ENCODE data around the gene MPO. TPM values are rescaled to one million over a fixed set of nuclear protein-coding genes. Genes with fewer than 3 reads are reported as not detected.

MPO gene
- not detected in 3 replicates for total RNA-seq (2021)
- not detected for Bru-seq, nascent RNA
- long read RNA-seq, experiment 1: 0 reads
- long read RNA-seq, experiment 2: 0 reads
- long read RNA-seq, experiment 3: 0 reads

DNA sequence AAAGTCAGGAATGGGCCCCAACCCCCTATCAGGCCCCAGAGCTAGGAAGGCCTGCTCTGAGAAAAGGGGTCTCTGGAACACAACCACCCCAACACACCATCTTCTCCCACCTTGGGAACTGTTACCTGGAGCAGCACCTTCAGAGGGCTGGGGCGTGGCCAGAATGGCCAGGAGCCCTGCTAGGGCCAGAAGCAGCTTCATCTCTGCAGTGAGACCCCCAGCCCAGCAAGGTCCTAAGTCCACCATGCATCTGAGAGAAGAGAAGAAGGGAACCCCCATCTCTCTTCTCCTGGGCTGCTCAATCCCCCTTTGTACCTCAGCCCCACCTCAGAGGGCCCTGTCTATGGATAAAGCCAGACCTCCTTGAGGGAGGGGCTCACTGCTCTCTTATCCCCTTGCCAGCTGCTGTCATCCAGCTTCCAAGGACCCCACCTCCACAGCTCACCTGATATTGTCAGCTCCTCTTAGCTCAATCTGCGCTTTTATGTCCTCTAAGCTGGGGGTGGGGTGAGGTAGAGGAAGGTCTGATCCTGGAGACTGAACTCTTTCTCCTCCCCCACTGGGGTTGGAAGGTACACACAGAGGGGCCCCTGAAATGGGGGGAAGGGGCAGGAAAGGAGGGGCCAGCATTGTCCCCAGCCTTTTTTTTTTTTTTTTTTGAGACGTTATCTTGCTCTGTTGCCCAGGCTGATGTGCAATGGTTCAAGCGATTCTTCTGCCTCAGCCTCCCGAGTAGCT lies at the start of gene MPO:
Gene MPO (minus strand): TSS at position 456 of the 738 bp plus-strand sequence. CDS start 177 bp downstream, at position 279.
- Mint-ChIP-seq H3K4me3 (no peak within 1 kb of the TSS), H3K27ac (no peak within 1 kb of the TSS), H3K9me3 (no peaks in the 10 kb centered on the region), H3K27me3 (ENCODE audit: low read depth) (peaks cover 16% of the 10 kb centered on the region), H3K36me3 (no peaks in the 10 kb centered on the region), H3K4me1 (peaks cover 20% of the 10 kb centered on the region)
- CTCF ChIA-PET: interaction anchor here (0.6 to 2.4 kb wide), 6 partner anchors 23 to 531 kb away, joined by 3 to 11 read pairs (median 4); partner anchors contain the start of genes RNF43 and SUPT4H1
- DNase-seq (ENCODE audit: low spot score): no peak
- TF ChIP-seq, protein P1, sequence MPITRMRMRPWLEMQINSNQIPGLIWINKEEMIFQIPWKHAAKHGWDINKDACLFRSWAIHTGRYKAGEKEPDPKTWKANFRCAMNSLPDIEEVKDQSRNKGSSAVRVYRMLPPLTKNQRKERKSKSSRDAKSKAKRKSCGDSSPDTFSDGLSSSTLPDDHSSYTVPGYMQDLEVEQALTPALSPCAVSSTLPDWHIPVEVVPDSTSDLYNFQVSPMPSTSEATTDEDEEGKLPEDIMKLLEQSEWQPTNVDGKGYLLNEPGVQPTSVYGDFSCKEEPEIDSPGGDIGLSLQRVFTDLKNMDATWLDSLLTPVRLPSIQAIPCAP (CRISPR knock-in tag; IDR thresholded peaks at IDR 0.05): no peak
- TF ChIP-seq ATF1 (CRISPR knock-in tag; IDR thresholded peaks at IDR 0.05): no peak
- TF ChIP-seq NR1H2 (CRISPR knock-in tag; IDR thresholded peaks at IDR 0.05): no peak
- TF ChIP-seq FOXJ3 (CRISPR knock-in tag; IDR thresholded peaks at IDR 0.05; ENCODE audit: borderline replicate concordance): no peak
- TF ChIP-seq, protein P2, sequence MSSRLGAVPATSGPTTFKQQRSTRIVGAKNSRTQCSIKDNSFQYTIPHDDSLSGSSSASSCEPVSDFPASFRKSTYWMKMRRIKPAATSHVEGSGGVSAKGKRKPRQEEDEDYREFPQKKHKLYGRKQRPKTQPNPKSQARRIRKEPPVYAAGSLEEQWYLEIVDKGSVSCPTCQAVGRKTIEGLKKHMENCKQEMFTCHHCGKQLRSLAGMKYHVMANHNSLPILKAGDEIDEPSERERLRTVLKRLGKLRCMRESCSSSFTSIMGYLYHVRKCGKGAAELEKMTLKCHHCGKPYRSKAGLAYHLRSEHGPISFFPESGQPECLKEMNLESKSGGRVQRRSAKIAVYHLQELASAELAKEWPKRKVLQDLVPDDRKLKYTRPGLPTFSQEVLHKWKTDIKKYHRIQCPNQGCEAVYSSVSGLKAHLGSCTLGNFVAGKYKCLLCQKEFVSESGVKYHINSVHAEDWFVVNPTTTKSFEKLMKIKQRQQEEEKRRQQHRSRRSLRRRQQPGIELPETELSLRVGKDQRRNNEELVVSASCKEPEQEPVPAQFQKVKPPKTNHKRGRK (CRISPR knock-in tag; IDR thresholded peaks at IDR 0.05; ENCODE audit: borderline replicate concordance): no peak
- TF ChIP-seq JUN (CRISPR knock-in tag; IDR thresholded peaks at IDR 0.05): no peak
- no peak for TF ChIP-seq ZBTB21 (CRISPR knock-in tag; IDR thresholded peaks at IDR 0.05; ENCODE audit: borderline replicate concordance)
- TF ChIP-seq MYBL2 (CRISPR knock-in tag; IDR thresholded peaks at IDR 0.05): no peak
- no peak for TF ChIP-seq NFYB (CRISPR knock-in tag; conservative IDR thresholded peaks at IDR 0.05; ENCODE audit: low read depth)
- TF ChIP-seq SP1 (CRISPR knock-in tag; conservative IDR thresholded peaks at IDR 0.05): no peak
- no peak for TF ChIP-seq ETV6 (CRISPR knock-in tag; IDR thresholded peaks at IDR 0.05)
- TF ChIP-seq, protein P3, sequence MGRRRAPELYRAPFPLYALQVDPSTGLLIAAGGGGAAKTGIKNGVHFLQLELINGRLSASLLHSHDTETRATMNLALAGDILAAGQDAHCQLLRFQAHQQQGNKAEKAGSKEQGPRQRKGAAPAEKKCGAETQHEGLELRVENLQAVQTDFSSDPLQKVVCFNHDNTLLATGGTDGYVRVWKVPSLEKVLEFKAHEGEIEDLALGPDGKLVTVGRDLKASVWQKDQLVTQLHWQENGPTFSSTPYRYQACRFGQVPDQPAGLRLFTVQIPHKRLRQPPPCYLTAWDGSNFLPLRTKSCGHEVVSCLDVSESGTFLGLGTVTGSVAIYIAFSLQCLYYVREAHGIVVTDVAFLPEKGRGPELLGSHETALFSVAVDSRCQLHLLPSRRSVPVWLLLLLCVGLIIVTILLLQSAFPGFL (CRISPR knock-in tag; IDR thresholded peaks at IDR 0.05; ENCODE audit: borderline replicate concordance): no peak
- TF ChIP-seq RORB (CRISPR knock-in tag; IDR thresholded peaks at IDR 0.05): no peak
- no peak for TF ChIP-seq HMGA2 (CRISPR knock-in tag; IDR thresholded peaks at IDR 0.05)
- TF ChIP-seq, protein P4, sequence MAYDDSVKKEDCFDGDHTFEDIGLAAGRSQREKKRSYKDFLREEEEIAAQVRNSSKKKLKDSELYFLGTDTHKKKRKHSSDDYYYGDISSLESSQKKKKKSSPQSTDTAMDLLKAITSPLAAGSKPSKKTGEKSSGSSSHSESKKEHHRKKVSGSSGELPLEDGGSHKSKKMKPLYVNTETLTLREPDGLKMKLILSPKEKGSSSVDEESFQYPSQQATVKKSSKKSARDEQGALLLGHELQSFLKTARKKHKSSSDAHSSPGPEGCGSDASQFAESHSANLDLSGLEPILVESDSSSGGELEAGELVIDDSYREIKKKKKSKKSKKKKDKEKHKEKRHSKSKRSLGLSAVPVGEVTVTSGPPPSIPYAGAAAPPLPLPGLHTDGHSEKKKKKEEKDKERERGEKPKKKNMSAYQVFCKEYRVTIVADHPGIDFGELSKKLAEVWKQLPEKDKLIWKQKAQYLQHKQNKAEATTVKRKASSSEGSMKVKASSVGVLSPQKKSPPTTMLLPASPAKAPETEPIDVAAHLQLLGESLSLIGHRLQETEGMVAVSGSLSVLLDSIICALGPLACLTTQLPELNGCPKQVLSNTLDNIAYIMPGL (CRISPR knock-in tag; IDR thresholded peaks at IDR 0.05): no peak
- TF ChIP-seq TCF7 (CRISPR knock-in tag; IDR thresholded peaks at IDR 0.05; ENCODE audit: low read depth): no peak
- no peak for TF ChIP-seq SMAD3 (CRISPR knock-in tag; IDR thresholded peaks at IDR 0.05; ENCODE audit: borderline replicate concordance)
- TF ChIP-seq, protein P5, sequence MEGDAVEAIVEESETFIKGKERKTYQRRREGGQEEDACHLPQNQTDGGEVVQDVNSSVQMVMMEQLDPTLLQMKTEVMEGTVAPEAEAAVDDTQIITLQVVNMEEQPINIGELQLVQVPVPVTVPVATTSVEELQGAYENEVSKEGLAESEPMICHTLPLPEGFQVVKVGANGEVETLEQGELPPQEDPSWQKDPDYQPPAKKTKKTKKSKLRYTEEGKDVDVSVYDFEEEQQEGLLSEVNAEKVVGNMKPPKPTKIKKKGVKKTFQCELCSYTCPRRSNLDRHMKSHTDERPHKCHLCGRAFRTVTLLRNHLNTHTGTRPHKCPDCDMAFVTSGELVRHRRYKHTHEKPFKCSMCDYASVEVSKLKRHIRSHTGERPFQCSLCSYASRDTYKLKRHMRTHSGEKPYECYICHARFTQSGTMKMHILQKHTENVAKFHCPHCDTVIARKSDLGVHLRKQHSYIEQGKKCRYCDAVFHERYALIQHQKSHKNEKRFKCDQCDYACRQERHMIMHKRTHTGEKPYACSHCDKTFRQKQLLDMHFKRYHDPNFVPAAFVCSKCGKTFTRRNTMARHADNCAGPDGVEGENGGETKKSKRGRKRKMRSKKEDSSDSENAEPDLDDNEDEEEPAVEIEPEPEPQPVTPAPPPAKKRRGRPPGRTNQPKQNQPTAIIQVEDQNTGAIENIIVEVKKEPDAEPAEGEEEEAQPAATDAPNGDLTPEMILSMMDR (IDR thresholded peaks at IDR 0.05): no peak
- TF ChIP-seq PRRX2 (CRISPR knock-in tag; IDR thresholded peaks at IDR 0.05): no peak
- TF ChIP-seq ARID4B (CRISPR knock-in tag; IDR thresholded peaks at IDR 0.05; ENCODE audit: borderline replicate concordance): no peak
- ATAC-seq: no peak
- POLR2A ChIA-PET: interaction anchor here (0.7 kb wide), 1 partner anchor 25 kb away, joined by 3 read pairs; no protein-coding TSS in a partner anchor
